GM23338 (cell line): ENCODE measurements around the gene CHST11.

ENCODE experiments used
- CREB1 ChIP-seq: fragments of 250-450 bp; sonication (Bioruptor Pico); IDR thresholded peaks from 2 replicates; pipeline ENCODE4 v1.5.0; 2020; ENCODE audit warnings: low read depth, mild to moderate bottlenecking, moderate library complexity
- EZH2 ChIP-seq: fragments of 200-600 bp; sonication (generic); IDR thresholded peaks from one replicate; pipeline ENCODE4 v1.8.0; 2017; ENCODE audit warnings: antibody characterized with exemption, mild to moderate bottlenecking, low read depth; ENCODE audit not compliant: unreplicated experiment
- EZH2phosphoT487 ChIP-seq: fragments of 200-600 bp; sonication (generic); IDR thresholded peaks from one replicate; pipeline ENCODE4 v1.8.1; 2018; ENCODE audit warnings: antibody characterized with exemption; ENCODE audit not compliant: unreplicated experiment
- JUNB ChIP-seq: IDR thresholded peaks from one replicate; pipeline ENCODE4 v1.6.1; 2016; ENCODE audit warnings: antibody characterized with exemption; ENCODE audit not compliant: unreplicated experiment
- NANOG ChIP-seq: IDR thresholded peaks from 2 replicates; pipeline ENCODE4 v1.6.1; 2016; ENCODE audit warnings: antibody characterized with exemption, borderline replicate concordance
- POLR2AphosphoS5 ChIP-seq: IDR thresholded peaks from 2 replicates; pipeline ENCODE4 v1.6.1; 2016; ENCODE audit warnings: antibody characterized with exemption, low read depth
- TF ChIP-seq, protein P1 (sequence below), 2 experiments: fragments of 200-600 bp in 1 of 2; sonication (generic) in 1 of 2; conservative IDR thresholded peaks; 2 replicates each; pipeline versions ENCODE4 v1.5.1 to v1.6.1; 2016 to 2017; ENCODE audit warnings: antibody characterized with exemption in 2 of 2, low read depth in 2 of 2, mild to moderate bottlenecking in 2 of 2, moderate library complexity in 1 of 2

DNA sequence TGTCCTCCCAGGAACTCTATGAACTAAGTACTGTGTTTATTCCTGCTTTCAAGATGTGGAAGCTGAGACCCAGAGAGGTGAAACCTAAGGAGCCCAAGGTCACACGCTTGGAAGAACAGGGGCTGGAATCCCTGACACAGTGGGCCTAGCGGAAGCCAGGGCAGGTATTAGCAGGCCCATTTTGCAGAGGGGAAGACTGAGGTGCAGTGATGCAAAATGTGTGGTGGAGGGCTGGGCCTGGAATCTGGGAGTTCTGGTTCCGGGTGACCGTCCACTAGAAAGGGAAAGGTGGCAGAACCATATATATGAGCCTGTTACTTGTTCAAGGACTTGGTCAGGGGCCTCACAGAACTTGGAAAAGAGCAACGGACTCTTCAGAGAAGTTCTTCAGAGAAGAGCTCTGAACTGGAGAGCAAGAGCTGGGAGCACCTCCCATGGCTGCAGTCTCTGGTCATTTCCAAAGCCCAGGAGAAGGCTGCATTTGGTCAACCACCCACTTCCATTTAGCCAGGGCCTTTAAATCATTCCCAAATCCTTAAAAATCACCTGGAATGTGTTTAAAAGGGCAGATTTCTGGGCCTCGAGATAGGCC, 119.5 kb downstream of the CHST11 start:
- TF ChIP-seq, protein P1, sequence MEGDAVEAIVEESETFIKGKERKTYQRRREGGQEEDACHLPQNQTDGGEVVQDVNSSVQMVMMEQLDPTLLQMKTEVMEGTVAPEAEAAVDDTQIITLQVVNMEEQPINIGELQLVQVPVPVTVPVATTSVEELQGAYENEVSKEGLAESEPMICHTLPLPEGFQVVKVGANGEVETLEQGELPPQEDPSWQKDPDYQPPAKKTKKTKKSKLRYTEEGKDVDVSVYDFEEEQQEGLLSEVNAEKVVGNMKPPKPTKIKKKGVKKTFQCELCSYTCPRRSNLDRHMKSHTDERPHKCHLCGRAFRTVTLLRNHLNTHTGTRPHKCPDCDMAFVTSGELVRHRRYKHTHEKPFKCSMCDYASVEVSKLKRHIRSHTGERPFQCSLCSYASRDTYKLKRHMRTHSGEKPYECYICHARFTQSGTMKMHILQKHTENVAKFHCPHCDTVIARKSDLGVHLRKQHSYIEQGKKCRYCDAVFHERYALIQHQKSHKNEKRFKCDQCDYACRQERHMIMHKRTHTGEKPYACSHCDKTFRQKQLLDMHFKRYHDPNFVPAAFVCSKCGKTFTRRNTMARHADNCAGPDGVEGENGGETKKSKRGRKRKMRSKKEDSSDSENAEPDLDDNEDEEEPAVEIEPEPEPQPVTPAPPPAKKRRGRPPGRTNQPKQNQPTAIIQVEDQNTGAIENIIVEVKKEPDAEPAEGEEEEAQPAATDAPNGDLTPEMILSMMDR (conservative IDR thresholded peaks at IDR 0.05; ENCODE audit: low read depth in 2 of 2), result no peak
- TF ChIP-seq EZH2 (no peak), POLR2AphosphoS5 (no peak), JUNB (no peak), NANOG (no peak), CREB1 (no peak), EZH2phosphoT487 (no peak)
